Measurements from ENCODE around the gene FBXO36. TPM values are rescaled to one million over a fixed set of nuclear protein-coding genes. Genes with fewer than 3 reads are reported as not detected.

FBXO36 gene
- 1.1 to 2.3 TPM (median 1.4 TPM) in 5 replicates for total RNA-seq (2022; extraction: Qiagen RNA extraction; ENCODE audit: low read depth)

GRCh38 chr2:229922449-229923386 lies at the start of gene FBXO36:
FBXO36 (plus strand) TSS chr2:229922503; CDS start chr2:229922514, 11 bp downstream.

DNA sequence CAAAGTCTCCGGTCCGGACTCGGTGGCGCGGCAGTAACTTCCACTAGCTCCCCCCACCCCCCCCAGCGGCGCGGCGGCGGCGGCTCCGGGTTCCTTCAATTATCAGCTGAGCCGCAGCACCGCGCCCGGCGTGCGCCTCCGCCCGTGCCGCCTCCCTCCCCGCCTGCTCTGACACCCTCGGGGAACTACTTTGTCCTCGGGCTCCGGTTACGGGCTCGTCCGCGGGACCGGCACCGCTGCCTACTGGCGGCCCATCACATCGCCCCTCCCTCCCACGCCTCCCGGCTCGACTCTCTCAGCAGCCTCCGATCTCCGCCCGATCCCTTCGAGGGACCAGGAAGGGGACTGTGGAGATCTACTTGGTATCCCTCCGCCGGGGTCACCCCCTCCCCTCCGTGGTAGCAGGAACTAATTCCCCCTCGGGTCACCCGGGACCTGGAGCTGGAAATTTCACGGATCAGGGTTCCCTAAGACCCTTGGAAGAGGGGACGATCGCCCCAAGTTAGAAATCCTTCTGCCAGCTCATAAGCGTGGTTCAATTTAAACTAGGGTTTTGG lies 333 bp upstream of the FBXO36 start, which contains the start of gene TRIP12:
TSS of gene TRIP12 (minus strand) at position 118 of the 557 bp plus-strand sequence. CDS start 41,930 bp downstream, outside the sequence.

Other genes starting within 250 kb of the FBXO36 start
- 5.6 to 9.1 TPM (median 6.7 TPM) in 5 replicates for gene DNER, start 207.9 kb upstream of the FBXO36 start, total RNA-seq (2022; extraction: Qiagen RNA extraction; ENCODE audit: low read depth)
- 81.6 to 103 TPM (median 101 TPM) in 5 replicates for gene TRIP12, start 494 bp upstream of the FBXO36 start, total RNA-seq (2022; extraction: Qiagen RNA extraction; ENCODE audit: low read depth)
- 1.0 to 1.9 TPM (median 1.4 TPM) in 5 replicates for gene SLC16A14, start 146.4 kb downstream of the FBXO36 start, total RNA-seq (2022; extraction: Qiagen RNA extraction; ENCODE audit: low read depth)